Measurements from ENCODE around the gene NXPH4. TPM values are rescaled to one million over a fixed set of nuclear protein-coding genes. Genes with fewer than 3 reads are reported as not detected.

The NXPH4 gene
- total RNA-seq, 1 donor from 2014 or later: 62.6 TPM

- Mint-ChIP-seq H3K4me3 (ENCODE audit: unreplicated experiment) (peak overlapping the region; percentile 33), H3K27me3 (ENCODE audit: unreplicated experiment) (no peaks in the 10 kb centered on the region), H3K4me1 (ENCODE audit: unreplicated experiment) (peaks cover 79% of the 10 kb centered on the region)
These were observed 18.0 kb downstream of the NXPH4 start for GRCh38 chr12:57234571-57235016.

GRCh38 chr12:57235017-57235727, 18.6 kb downstream of the NXPH4 start:
- Mint-ChIP-seq H3K27me3 (ENCODE audit: unreplicated experiment) (no peaks in the 10 kb centered on the region), H3K36me3 (ENCODE audit: unreplicated experiment) (peaks cover 18% of the 10 kb centered on the region), H3K9me3 (ENCODE audit: unreplicated experiment) (no peaks in the 10 kb centered on the region), H3K27ac (ENCODE audit: unreplicated experiment) (peak overlapping the region; percentile 98), H3K4me1 (ENCODE audit: unreplicated experiment) (peaks cover 81% of the 10 kb centered on the region), H3K4me3 (ENCODE audit: unreplicated experiment) (peak overlapping the region; percentile 71)
- peak; percentile 97 for DNase-seq (ENCODE audit: extremely low spot score, unreplicated experiment)
- TF ChIP-seq CTCF (IDR thresholded peaks at IDR 0.05): peak; percentile 14

More at GRCh38 chr12:57234571-57235016, 18.0 kb downstream of the NXPH4 start:
- TF ChIP-seq CTCF (IDR thresholded peaks at IDR 0.05): no peak
- Mint-ChIP-seq H3K27ac (ENCODE audit: unreplicated experiment) (peak overlapping the region; percentile 98), H3K9me3 (ENCODE audit: unreplicated experiment) (no peaks in the 10 kb centered on the region), H3K36me3 (ENCODE audit: unreplicated experiment) (peaks cover 18% of the 10 kb centered on the region)
- DNase-seq (ENCODE audit: extremely low spot score, unreplicated experiment): no peak

GRCh38 chr12:57235728-57236131, 19.1 kb downstream of the NXPH4 start:
- TF ChIP-seq CTCF (IDR thresholded peaks at IDR 0.05): no peak
- H3K9me3 Mint-ChIP-seq (ENCODE audit: unreplicated experiment): no peaks in the 10 kb centered on the region
- H3K27me3 Mint-ChIP-seq (ENCODE audit: unreplicated experiment): peaks cover 2% of the 10 kb centered on the region
- no peak for DNase-seq (ENCODE audit: extremely low spot score, unreplicated experiment)
- H3K4me1 Mint-ChIP-seq (ENCODE audit: unreplicated experiment): peaks cover 80% of the 10 kb centered on the region
- peak overlapping the region; percentile 71 for H3K4me3 Mint-ChIP-seq (ENCODE audit: unreplicated experiment)
- H3K36me3 Mint-ChIP-seq (ENCODE audit: unreplicated experiment): peaks cover 17% of the 10 kb centered on the region
- H3K27ac Mint-ChIP-seq (ENCODE audit: unreplicated experiment): peak overlapping the region; percentile 98

GRCh38 chr12:57236201-57236924, 19.8 kb downstream of the NXPH4 start:
- Mint-ChIP-seq H3K36me3 (ENCODE audit: unreplicated experiment) (peaks cover 16% of the 10 kb centered on the region), H3K27ac (ENCODE audit: unreplicated experiment) (peak overlapping the region; percentile 98), H3K27me3 (ENCODE audit: unreplicated experiment) (peaks cover 2% of the 10 kb centered on the region), H3K4me3 (ENCODE audit: unreplicated experiment) (peak overlapping the region; percentile 71), H3K4me1 (ENCODE audit: unreplicated experiment) (peaks cover 82% of the 10 kb centered on the region), H3K9me3 (ENCODE audit: unreplicated experiment) (no peaks in the 10 kb centered on the region)
- no peak for DNase-seq (ENCODE audit: extremely low spot score, unreplicated experiment)
- no peak for TF ChIP-seq CTCF (IDR thresholded peaks at IDR 0.05)

Data from osteocyte (in vitro differentiated cells).